Mesendoderm (in vitro differentiated cells): ENCODE data around the gene UBE2I.

Experiments used
- DNase-seq: peaks from one replicate; pipeline ENCODE4 v3.0.0; 2013
- H2AK5ac ChIP-seq: 2 replicates; pipeline ENCODE4 v1.6.1; 2013; ENCODE audit warnings: low read length, inconsistent platforms
- H2BK120ac ChIP-seq: 2 replicates; pipeline ENCODE4 v1.6.1; 2013; ENCODE audit warnings: low read depth, mild to moderate bottlenecking, low read length, moderate library complexity, mixed read lengths
- H2BK15ac ChIP-seq: replicated peaks from 2 replicates; pipeline ENCODE4 v1.6.1; 2013; ENCODE audit warnings: low read depth, mild to moderate bottlenecking, moderate library complexity
- H2BK5ac ChIP-seq: 2 replicates; pipeline ENCODE4 v1.6.1; 2013; ENCODE audit warnings: low read length, inconsistent platforms
- H3K18ac ChIP-seq: 2 replicates; pipeline ENCODE4 v1.6.1; 2013; ENCODE audit warnings: mild to moderate bottlenecking, low read length, mixed read lengths
- H3K23ac ChIP-seq: one replicate; pipeline ENCODE4 v1.6.1; 2013; ENCODE audit warnings: low read length
- H3K27ac ChIP-seq: 2 replicates; pipeline ENCODE4 v1.5.1; 2013; ENCODE audit warnings: low read depth, mild to moderate bottlenecking, inconsistent platforms, low read length, moderate library complexity
- H3K27me3 ChIP-seq: 2 replicates; pipeline ENCODE4 v1.6.1; 2013; ENCODE audit warnings: low read length, control low read depth, mild to moderate bottlenecking, inconsistent platforms; ENCODE audit not compliant: insufficient read depth, poor library complexity
- H3K36me3 ChIP-seq: 2 replicates; pipeline ENCODE4 v1.6.1; 2013; ENCODE audit warnings: low read length, inconsistent platforms; ENCODE audit not compliant: control insufficient read depth, insufficient read depth
- H3K4ac ChIP-seq: one replicate; pipeline ENCODE4 v1.6.1; 2013; ENCODE audit warnings: low read depth, mild to moderate bottlenecking, low read length, moderate library complexity
- H3K4me1 ChIP-seq: 2 replicates; pipeline ENCODE4 v1.6.1; 2013; ENCODE audit warnings: low read depth, low read length, inconsistent platforms; ENCODE audit not compliant: control insufficient read depth
- H3K4me2 ChIP-seq: 2 replicates; pipeline ENCODE4 v1.6.1; 2013; ENCODE audit warnings: low read length
- H3K4me3 ChIP-seq: 2 replicates; pipeline ENCODE4 v1.5.1; 2013; ENCODE audit warnings: mild to moderate bottlenecking, low read length
- H3K56ac ChIP-seq: one replicate; pipeline ENCODE4 v1.6.1; 2013; ENCODE audit warnings: low read length
- H3K79me1 ChIP-seq: 2 replicates; pipeline ENCODE4 v1.6.1; 2013; ENCODE audit warnings: low read length, inconsistent platforms
- H3K79me2 ChIP-seq: 2 replicates; pipeline ENCODE4 v1.6.1; 2013; ENCODE audit warnings: mild to moderate bottlenecking, low read length; ENCODE audit not compliant: control insufficient read depth, insufficient read depth
- H3K9ac ChIP-seq: 2 replicates; pipeline ENCODE4 v1.6.1; 2013; ENCODE audit warnings: low read length, inconsistent platforms
- H4K5ac ChIP-seq: one replicate; pipeline ENCODE4 v1.6.1; 2013; ENCODE audit warnings: low read length
- H4K8ac ChIP-seq: one replicate; pipeline ENCODE4 v1.6.1; 2013; ENCODE audit warnings: low read depth, mild to moderate bottlenecking, control low read depth, low read length, moderate library complexity
- WGBS: extraction: QIAGEN DNeasy Blood & Tissue Kit; methylation state at CpG from one replicate; pipeline ENCODE4 v1.1.7; 2013; ENCODE audit warnings: low lambda C conversion rate, missing lambda C conversion rate; ENCODE audit not compliant: insufficient coverage; ENCODE audit errors: extremely low coverage; 5-methylcytosine and 5-hydroxymethylcytosine counted together

The UBE2I gene

GRCh38 chr16:1350691-1351090, 41.3 kb downstream of the UBE2I start:
- Histone ChIP-seq H2AK5ac (no peak overlapping the region), H3K27ac (no peak overlapping the region), H3K79me2 (peaks cover 14% of the 10 kb centered on the region), H4K5ac (no peak overlapping the region), H2BK15ac (no peak overlapping the region), H3K4me1 (peaks cover 2% of the 10 kb centered on the region), H2BK120ac (no peak overlapping the region), H3K23ac (no peak overlapping the region), H2BK5ac (no peak overlapping the region), H3K9ac (peak overlapping the region; percentile 86), H3K4me2 (peak overlapping the region; percentile 93), H3K79me1 (peaks cover 18% of the 10 kb centered on the region), H3K18ac (no peak overlapping the region), H3K36me3 (no peaks in the 10 kb centered on the region), H4K8ac (no peak overlapping the region), H3K4me3 (peak overlapping the region; percentile 88), H3K56ac (peak overlapping the region; percentile 49), H3K4ac (no peak overlapping the region), H3K27me3 (no peaks in the 10 kb centered on the region)
- no CpG with 5 or more reads among the region's 19 CpGs for WGBS
- DNase-seq: no peak

DNA sequence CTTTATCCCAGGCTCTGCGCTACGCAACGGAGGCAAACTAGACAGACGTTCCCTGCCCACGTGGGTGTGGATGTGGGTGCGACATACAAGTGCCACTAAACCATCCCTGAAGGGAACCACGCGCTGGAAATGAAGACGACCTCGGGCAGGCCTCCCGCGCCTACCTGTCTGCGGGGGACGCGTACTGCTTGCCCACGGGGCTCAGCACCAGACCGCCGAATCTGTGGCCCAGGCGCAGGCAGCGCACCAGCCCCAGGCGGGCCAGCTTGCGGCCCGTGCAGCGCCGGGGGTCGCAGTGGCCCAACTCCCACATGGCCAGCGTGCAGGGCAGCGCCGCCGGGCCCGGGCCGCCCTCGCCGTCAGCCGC, 41.8 kb downstream of the UBE2I start:
- H3K4ac ChIP-seq: peak overlapping the region; percentile 38
- peak overlapping the region; percentile 6 for H3K18ac ChIP-seq
- no peaks in the 10 kb centered on the region for H3K27me3 ChIP-seq
- peaks cover 2% of the 10 kb centered on the region for H3K4me1 ChIP-seq
- H2BK120ac ChIP-seq: no peak overlapping the region
- no peak overlapping the region for H4K5ac ChIP-seq
- DNase-seq: no peak
- peak overlapping the region; percentile 83 for H3K56ac ChIP-seq
- H3K79me2 ChIP-seq: peaks cover 16% of the 10 kb centered on the region
- H3K4me2 ChIP-seq: peak overlapping the region; percentile 93
- H3K23ac ChIP-seq: peak overlapping the region; percentile 45
- H3K9ac ChIP-seq: peak overlapping the region; percentile 86
- H2BK15ac ChIP-seq: no peak overlapping the region
- H2BK5ac ChIP-seq: no peak overlapping the region
- H3K79me1 ChIP-seq: peaks cover 18% of the 10 kb centered on the region
- H3K4me3 ChIP-seq: peak overlapping the region; percentile 88
- peak overlapping the region; percentile 32 for H2AK5ac ChIP-seq
- H3K36me3 ChIP-seq: no peaks in the 10 kb centered on the region
- H4K8ac ChIP-seq: peak overlapping the region; percentile 59
- WGBS: no CpG with 5 or more reads among the region's 35 CpGs
- H3K27ac ChIP-seq: no peak overlapping the region

DNA sequence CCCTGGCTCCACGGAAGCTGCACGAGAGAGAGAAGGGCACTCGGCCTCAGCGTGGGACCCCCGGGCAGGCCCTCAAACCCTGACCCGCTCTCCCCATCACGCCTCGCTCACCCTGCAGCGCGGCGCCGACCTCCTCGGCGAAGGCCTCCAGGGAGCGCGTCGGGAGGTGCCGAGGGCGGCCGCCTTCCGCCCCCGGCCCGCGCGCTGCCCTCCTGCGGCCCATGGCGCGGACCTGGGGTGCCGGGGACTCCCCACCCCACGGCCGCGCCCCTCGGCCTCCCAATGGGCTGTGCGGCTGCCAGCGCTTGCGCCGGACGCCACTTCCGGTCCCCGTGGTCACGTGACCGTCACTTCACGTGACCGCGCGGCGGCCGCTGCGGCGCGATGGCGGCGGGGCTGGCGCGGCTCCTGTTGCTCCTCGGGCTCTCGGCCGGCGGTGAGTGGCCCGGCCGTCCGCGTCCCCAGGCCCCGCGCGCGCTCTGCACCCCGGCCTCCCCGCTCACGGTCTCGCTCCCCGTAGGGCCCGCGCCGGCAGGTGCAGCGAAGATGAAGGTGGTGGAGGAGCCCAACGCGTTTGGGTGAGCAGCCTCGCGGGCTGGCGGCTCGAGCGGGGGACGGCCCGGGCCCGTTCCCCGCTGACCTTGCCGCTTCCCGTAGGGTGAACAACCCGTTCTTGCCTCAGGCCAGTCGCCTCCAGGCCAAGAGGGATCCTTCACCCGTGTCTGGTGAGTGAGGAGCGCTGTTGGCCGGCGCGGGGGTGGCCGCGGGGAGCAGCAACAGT, 42.3 kb downstream of the UBE2I start, which contains the start of the genes GNPTG and TSR3:
TSS of gene GNPTG (plus strand) at position 350 of the 781 bp plus-strand sequence. CDS start at position 385, 35 bp downstream.
TSS of gene TSR3 (minus strand) at position 297 of the 781 bp plus-strand sequence. CDS start at position 223, 74 bp downstream.
- H3K79me2 ChIP-seq: peaks cover 16% of the 10 kb centered on the region
- no peak within 1 kb of the TSS for H2BK120ac ChIP-seq
- H3K27me3 ChIP-seq: no peaks in the 10 kb centered on the region
- H3K4ac ChIP-seq: peak within 1 kb of the TSS; percentile 38
- H2BK5ac ChIP-seq: no peak within 1 kb of the TSS
- H3K4me1 ChIP-seq: peaks cover 2% of the 10 kb centered on the region
- H3K18ac ChIP-seq: peak within 1 kb of the TSS; percentile 6
- H4K5ac ChIP-seq: no peak within 1 kb of the TSS
- H3K27ac ChIP-seq: no peak within 1 kb of the TSS
- WGBS: no CpG with 5 or more reads among the region's 98 CpGs
- no peaks in the 10 kb centered on the region for H3K36me3 ChIP-seq
- H2BK15ac ChIP-seq: no peak within 1 kb of the TSS
- H3K4me2 ChIP-seq: peak within 1 kb of the TSS; percentile 93
- H3K23ac ChIP-seq: peak within 1 kb of the TSS; percentile 45
- H2AK5ac ChIP-seq: peak within 1 kb of the TSS; percentile 32
- peak within 1 kb of the TSS; percentile 91 for H3K4me3 ChIP-seq
- peak within 1 kb of the TSS; percentile 59 for H4K8ac ChIP-seq
- peak; percentile 88 for DNase-seq
- peaks cover 18% of the 10 kb centered on the region for H3K79me1 ChIP-seq
- peak within 1 kb of the TSS; percentile 86 for H3K9ac ChIP-seq
- peak within 1 kb of the TSS; percentile 94 for H3K56ac ChIP-seq

DNA sequence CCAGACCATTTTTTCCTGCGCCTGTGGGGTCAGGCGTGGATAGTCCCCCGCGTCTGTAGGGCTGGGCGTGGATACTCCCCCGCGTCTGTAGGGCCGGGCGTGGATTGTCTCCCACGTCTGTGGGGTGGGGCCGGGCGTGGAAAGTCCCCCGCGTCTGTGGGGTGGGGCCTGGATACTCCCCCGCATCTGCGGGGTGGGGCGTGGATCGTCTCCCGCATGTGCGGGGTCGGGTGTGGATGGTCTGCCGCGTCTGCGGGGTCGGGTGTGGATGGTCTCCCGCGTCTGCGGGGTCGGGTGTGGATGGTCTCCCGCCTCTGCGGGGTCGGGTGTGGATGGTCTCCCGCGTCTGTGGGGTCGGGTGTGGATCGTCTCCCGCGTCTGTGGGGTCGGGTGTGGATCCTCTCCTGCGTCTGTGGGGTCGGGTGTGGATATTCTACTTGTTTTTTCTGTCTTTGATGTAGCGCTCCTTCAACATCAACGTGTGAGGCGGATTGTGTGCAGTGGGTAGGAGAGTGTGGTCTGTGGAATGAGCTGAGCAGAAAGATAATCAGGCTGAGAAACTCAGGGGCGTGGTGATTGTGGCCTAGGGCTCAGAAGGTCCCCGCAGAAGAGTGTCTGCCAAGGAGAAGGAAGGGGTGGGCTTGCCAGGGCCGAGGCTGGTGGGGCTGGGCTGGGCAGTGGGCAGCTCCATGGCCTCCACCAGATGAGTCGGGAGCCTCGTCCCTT, 45.5 kb downstream of the UBE2I start:
- H2BK15ac ChIP-seq: no peak overlapping the region
- no peak for DNase-seq
- WGBS: no CpG with 5 or more reads among the region's 49 CpGs

DNA sequence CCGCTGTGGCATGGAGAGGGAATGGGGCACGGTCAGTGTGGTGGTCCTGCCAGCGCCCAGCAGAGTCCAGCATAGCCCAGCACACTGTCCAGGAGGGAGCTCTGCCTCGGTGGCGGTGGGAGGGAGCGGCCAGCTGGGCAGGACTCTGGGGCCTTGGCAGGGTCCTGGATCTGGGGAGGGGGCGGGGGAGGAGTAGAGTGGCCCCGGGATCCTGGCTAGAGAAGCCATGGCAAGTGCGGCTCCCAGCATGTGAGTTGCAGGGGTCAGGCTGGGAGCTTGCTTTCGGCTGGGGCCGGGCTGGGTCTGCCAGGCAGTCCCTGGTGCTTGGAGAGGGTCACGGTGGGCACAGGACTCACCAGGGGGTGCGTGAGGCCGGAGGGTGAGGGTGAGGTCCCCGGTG, 46.2 kb downstream of the UBE2I start:
- Histone ChIP-seq H3K79me1 (peaks cover 14% of the 10 kb centered on the region), H2BK5ac (no peak overlapping the region), H3K4ac (no peak overlapping the region), H4K8ac (no peak overlapping the region), H4K5ac (no peak overlapping the region), H3K9ac (no peak overlapping the region), H3K56ac (no peak overlapping the region), H3K4me2 (no peak overlapping the region), H2BK15ac (no peak overlapping the region), H3K79me2 (peaks cover 16% of the 10 kb centered on the region), H3K4me3 (no peak overlapping the region), H3K27ac (no peak overlapping the region), H3K27me3 (no peaks in the 10 kb centered on the region), H2BK120ac (no peak overlapping the region), H2AK5ac (no peak overlapping the region), H3K18ac (no peak overlapping the region), H3K36me3 (no peaks in the 10 kb centered on the region), H3K23ac (no peak overlapping the region), H3K4me1 (peaks cover 2% of the 10 kb centered on the region)
- WGBS: no CpG with 5 or more reads among the region's 15 CpGs
- no peak for DNase-seq

More for the DNA sequence above, 45.5 kb downstream of the UBE2I start:
- H3K36me3 ChIP-seq: no peaks in the 10 kb centered on the region
- peaks cover 18% of the 10 kb centered on the region for H3K79me1 ChIP-seq
- no peak overlapping the region for H3K4me2 ChIP-seq
- peaks cover 16% of the 10 kb centered on the region for H3K79me2 ChIP-seq
- H3K23ac ChIP-seq: no peak overlapping the region
- H3K4me1 ChIP-seq: peaks cover 2% of the 10 kb centered on the region
- no peak overlapping the region for H3K4ac ChIP-seq
- no peak overlapping the region for H2AK5ac ChIP-seq
- no peak overlapping the region for H2BK5ac ChIP-seq
- no peak overlapping the region for H3K27ac ChIP-seq
- no peak overlapping the region for H3K4me3 ChIP-seq
- no peak overlapping the region for H2BK120ac ChIP-seq
- H3K18ac ChIP-seq: no peak overlapping the region
- no peak overlapping the region for H4K8ac ChIP-seq
- H3K27me3 ChIP-seq: no peaks in the 10 kb centered on the region
- no peak overlapping the region for H3K9ac ChIP-seq
- H3K56ac ChIP-seq: no peak overlapping the region
- H4K5ac ChIP-seq: no peak overlapping the region
